ENCODE measurements around the gene CTNNA3.
A peak's percentile ranks its signal among the peaks of the same experiment; 100 is the strongest.
"Not testable (repeated sequence)": the region's sequence is repeated elsewhere in the genome, so short reads cannot be mapped to it uniquely, and the experiment has no call there.

CTNNA3 gene

GRCh38 chr10:67602268-67602950 is 93.6 kb downstream of the CTNNA3 start:
- Histone ChIP-seq H3K9ac (ENCODE audit: low read length) (no peak overlapping the region), H3K27me3 (replicated peaks; ENCODE audit: control insufficient read depth, insufficient read depth, low read length) (no peaks in the 10 kb centered on the region), H3K36me3 (ENCODE audit: control insufficient read depth, insufficient read depth, low read length, severe bottlenecking) (no peaks in the 10 kb centered on the region), H3K9me3 (ENCODE audit: control insufficient read depth, low read length) (no peaks in the 10 kb centered on the region), H3K4me3 (ENCODE audit: low read length) (no peak overlapping the region), H3K4me1 (ENCODE audit: control insufficient read depth, insufficient read depth, low read length) (no peaks in the 10 kb centered on the region)
- DNase-seq (ENCODE audit: low read depth), result peak; percentile 84

DNA sequence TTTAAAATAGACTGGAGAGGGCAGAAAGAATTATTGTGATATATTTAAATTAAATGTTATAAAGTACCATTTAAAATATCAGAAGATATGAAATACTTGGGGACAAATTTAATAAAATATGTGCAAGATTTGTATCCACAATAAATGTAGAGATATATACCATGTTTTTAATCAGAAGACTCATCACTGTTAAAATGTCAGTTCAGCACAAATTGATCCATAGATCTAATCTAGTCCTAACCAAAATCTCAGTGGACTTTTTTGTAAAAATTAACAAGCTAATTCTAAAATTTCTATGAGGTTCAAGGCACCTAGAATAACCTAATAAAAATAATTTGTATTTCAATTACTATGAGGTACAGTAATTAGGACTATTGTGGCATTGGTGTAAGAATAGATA is 96.4 kb downstream of the CTNNA3 start:
- Histone ChIP-seq H3K36me3 (ENCODE audit: control insufficient read depth, insufficient read depth, low read length, severe bottlenecking) (no peaks in the 10 kb centered on the region), H3K27me3 (replicated peaks; ENCODE audit: control insufficient read depth, insufficient read depth, low read length) (no peaks in the 10 kb centered on the region), H3K9ac (ENCODE audit: low read length) (no peak overlapping the region), H3K4me1 (ENCODE audit: control insufficient read depth, insufficient read depth, low read length) (no peaks in the 10 kb centered on the region), H3K9me3 (ENCODE audit: control insufficient read depth, low read length) (peaks cover 6% of the 10 kb centered on the region), H3K4me3 (ENCODE audit: low read length) (no peak overlapping the region)
- DNase-seq (ENCODE audit: low read depth), result no peak

GRCh38 chr10:67596641-67597040 is 99.4 kb downstream of the CTNNA3 start:
- peaks cover 12% of the 10 kb centered on the region for H3K9me3 ChIP-seq (ENCODE audit: control insufficient read depth, low read length)
- DNase-seq (ENCODE audit: low read depth), result no peak
- H3K4me3 ChIP-seq (ENCODE audit: low read length), result no peak overlapping the region
- no peaks in the 10 kb centered on the region for H3K36me3 ChIP-seq (ENCODE audit: control insufficient read depth, insufficient read depth, low read length, severe bottlenecking)
- no peaks in the 10 kb centered on the region for H3K4me1 ChIP-seq (ENCODE audit: control insufficient read depth, insufficient read depth, low read length)
- no peaks in the 10 kb centered on the region for H3K27me3 ChIP-seq (replicated peaks; ENCODE audit: control insufficient read depth, insufficient read depth, low read length)
- no peak overlapping the region for H3K9ac ChIP-seq (ENCODE audit: low read length)

GRCh38 chr10:67587771-67588170 is 108.2 kb downstream of the CTNNA3 start:
- H3K27me3 ChIP-seq (replicated peaks; ENCODE audit: control insufficient read depth, insufficient read depth, low read length), result no peaks in the 10 kb centered on the region
- H3K36me3 ChIP-seq (ENCODE audit: control insufficient read depth, insufficient read depth, low read length, severe bottlenecking), result no peaks in the 10 kb centered on the region
- no peaks in the 10 kb centered on the region for H3K4me1 ChIP-seq (ENCODE audit: control insufficient read depth, insufficient read depth, low read length)
- DNase-seq (ENCODE audit: low read depth), result no peak
- peaks cover 18% of the 10 kb centered on the region for H3K9me3 ChIP-seq (ENCODE audit: control insufficient read depth, low read length)
- H3K4me3 ChIP-seq (ENCODE audit: low read length), result no peak overlapping the region
- H3K9ac ChIP-seq (ENCODE audit: low read length), result no peak overlapping the region

DNA sequence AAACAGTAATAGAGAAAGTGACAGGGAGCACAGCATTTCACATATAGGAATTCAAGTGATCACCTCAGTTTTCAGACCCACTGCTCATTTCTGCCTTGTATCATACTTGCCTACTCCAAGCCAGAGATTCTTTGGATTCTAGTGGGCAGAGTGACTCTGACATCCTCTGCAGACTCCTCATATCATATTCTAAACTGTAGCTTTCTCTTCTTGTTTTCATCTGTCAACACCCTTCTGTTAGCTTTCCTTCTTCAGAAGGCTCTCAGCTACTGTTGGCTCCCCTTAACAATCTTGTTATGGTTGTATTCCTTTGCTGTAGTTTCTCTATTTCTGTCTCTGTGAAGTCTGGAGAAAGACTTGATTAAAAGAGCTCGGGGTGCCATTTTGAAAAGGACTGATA is 120.5 kb downstream of the CTNNA3 start:
- H3K27me3 ChIP-seq (replicated peaks; ENCODE audit: control insufficient read depth, insufficient read depth, low read length), result no peaks in the 10 kb centered on the region
- H3K9ac ChIP-seq (ENCODE audit: low read length), result no peak overlapping the region
- DNase-seq (ENCODE audit: low read depth), result no peak
- no peaks in the 10 kb centered on the region for H3K36me3 ChIP-seq (ENCODE audit: control insufficient read depth, insufficient read depth, low read length, severe bottlenecking)
- no peaks in the 10 kb centered on the region for H3K9me3 ChIP-seq (ENCODE audit: control insufficient read depth, low read length)
- H3K4me3 ChIP-seq (ENCODE audit: low read length), result no peak overlapping the region
- no peaks in the 10 kb centered on the region for H3K4me1 ChIP-seq (ENCODE audit: control insufficient read depth, insufficient read depth, low read length)

- Histone ChIP-seq H3K4me1 (ENCODE audit: control insufficient read depth, insufficient read depth, low read length) (no peaks in the 10 kb centered on the region), H3K27me3 (replicated peaks; ENCODE audit: control insufficient read depth, insufficient read depth, low read length) (no peaks in the 10 kb centered on the region), H3K4me3 (ENCODE audit: low read length) (no peak overlapping the region), H3K9ac (ENCODE audit: low read length) (no peak overlapping the region), H3K36me3 (ENCODE audit: control insufficient read depth, insufficient read depth, low read length, severe bottlenecking) (no peaks in the 10 kb centered on the region), H3K9me3 (ENCODE audit: control insufficient read depth, low read length) (no peaks in the 10 kb centered on the region)
- no peak for DNase-seq (ENCODE audit: low read depth)
Measured at GRCh38 chr10:67573484-67573883, 122.5 kb downstream of the CTNNA3 start.

GRCh38 chr10:67571503-67571902 is 124.5 kb downstream of the CTNNA3 start:
- Histone ChIP-seq H3K36me3 (ENCODE audit: control insufficient read depth, insufficient read depth, low read length, severe bottlenecking) (no peaks in the 10 kb centered on the region), H3K4me1 (ENCODE audit: control insufficient read depth, insufficient read depth, low read length) (no peaks in the 10 kb centered on the region), H3K9me3 (ENCODE audit: control insufficient read depth, low read length) (no peaks in the 10 kb centered on the region), H3K4me3 (ENCODE audit: low read length) (no peak overlapping the region), H3K27me3 (replicated peaks; ENCODE audit: control insufficient read depth, insufficient read depth, low read length) (no peaks in the 10 kb centered on the region), H3K9ac (ENCODE audit: low read length) (no peak overlapping the region)
- DNase-seq (ENCODE audit: low read depth), result no peak

- not testable (repeated sequence) for H3K27me3 ChIP-seq (replicated peaks; ENCODE audit: control insufficient read depth, insufficient read depth, low read length); H3K4me3 ChIP-seq (ENCODE audit: low read length); H3K9ac ChIP-seq (ENCODE audit: low read length); H3K9me3 ChIP-seq (ENCODE audit: control insufficient read depth, low read length); H3K36me3 ChIP-seq (ENCODE audit: control insufficient read depth, insufficient read depth, low read length, severe bottlenecking); H3K4me1 ChIP-seq (ENCODE audit: control insufficient read depth, insufficient read depth, low read length); DNase-seq (ENCODE audit: low read depth)
Measured at GRCh38 chr10:67558311-67558710, 137.7 kb downstream of the CTNNA3 start.

GRCh38 chr10:67553254-67553653 is 142.7 kb downstream of the CTNNA3 start:
- DNase-seq (ENCODE audit: low read depth), result no peak
- Histone ChIP-seq H3K36me3 (ENCODE audit: control insufficient read depth, insufficient read depth, low read length, severe bottlenecking) (no peaks in the 10 kb centered on the region), H3K4me3 (ENCODE audit: low read length) (no peak overlapping the region), H3K9me3 (ENCODE audit: control insufficient read depth, low read length) (no peaks in the 10 kb centered on the region), H3K4me1 (ENCODE audit: control insufficient read depth, insufficient read depth, low read length) (no peaks in the 10 kb centered on the region), H3K9ac (ENCODE audit: low read length) (no peak overlapping the region), H3K27me3 (replicated peaks; ENCODE audit: control insufficient read depth, insufficient read depth, low read length) (no peaks in the 10 kb centered on the region)

DNA sequence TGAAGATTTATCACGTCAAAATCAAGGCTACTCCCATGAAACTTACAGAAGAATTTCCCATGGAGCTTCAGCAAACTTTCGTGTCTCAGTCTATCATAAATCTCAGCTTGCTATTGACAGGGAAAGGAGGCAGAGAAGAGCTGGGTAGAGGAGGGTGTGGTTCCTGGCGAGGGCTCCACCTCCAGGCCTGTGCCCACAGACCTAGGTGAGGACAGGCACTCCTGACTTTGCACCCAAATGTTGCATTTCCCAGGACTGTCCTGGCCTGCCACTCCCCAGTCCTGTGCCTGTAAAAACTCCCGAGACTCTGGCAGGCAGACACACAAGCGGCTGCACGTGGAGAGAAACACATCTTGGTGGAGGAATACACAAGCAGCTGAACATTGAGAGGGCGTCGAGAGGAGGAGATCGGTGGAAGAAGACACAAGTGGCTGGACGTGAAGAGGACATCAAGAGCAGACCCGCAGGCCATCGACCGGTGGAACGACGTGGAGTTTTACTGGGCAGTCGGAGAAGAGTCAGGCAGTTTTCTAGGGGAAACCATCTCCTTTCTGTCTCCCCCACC is 145.1 kb downstream of the CTNNA3 start:
- no peak for DNase-seq (ENCODE audit: low read depth)

GRCh38 chr10:67550046-67550445 is 145.9 kb downstream of the CTNNA3 start:
- H3K4me1 ChIP-seq (ENCODE audit: control insufficient read depth, insufficient read depth, low read length), result no peaks in the 10 kb centered on the region
- H3K9me3 ChIP-seq (ENCODE audit: control insufficient read depth, low read length), result no peaks in the 10 kb centered on the region
- no peak for DNase-seq (ENCODE audit: low read depth)
- no peaks in the 10 kb centered on the region for H3K36me3 ChIP-seq (ENCODE audit: control insufficient read depth, insufficient read depth, low read length, severe bottlenecking)
- H3K27me3 ChIP-seq (replicated peaks; ENCODE audit: control insufficient read depth, insufficient read depth, low read length), result no peaks in the 10 kb centered on the region
- no peak overlapping the region for H3K9ac ChIP-seq (ENCODE audit: low read length)
- H3K4me3 ChIP-seq (ENCODE audit: low read length), result no peak overlapping the region

More for the DNA sequence above, 145.1 kb downstream of the CTNNA3 start:
- Histone ChIP-seq H3K4me3 (ENCODE audit: low read length) (no peak overlapping the region), H3K9ac (ENCODE audit: low read length) (no peak overlapping the region), H3K36me3 (ENCODE audit: control insufficient read depth, insufficient read depth, low read length, severe bottlenecking) (no peaks in the 10 kb centered on the region), H3K9me3 (ENCODE audit: control insufficient read depth, low read length) (no peaks in the 10 kb centered on the region), H3K27me3 (replicated peaks; ENCODE audit: control insufficient read depth, insufficient read depth, low read length) (no peaks in the 10 kb centered on the region), H3K4me1 (ENCODE audit: control insufficient read depth, insufficient read depth, low read length) (no peaks in the 10 kb centered on the region)

DNA sequence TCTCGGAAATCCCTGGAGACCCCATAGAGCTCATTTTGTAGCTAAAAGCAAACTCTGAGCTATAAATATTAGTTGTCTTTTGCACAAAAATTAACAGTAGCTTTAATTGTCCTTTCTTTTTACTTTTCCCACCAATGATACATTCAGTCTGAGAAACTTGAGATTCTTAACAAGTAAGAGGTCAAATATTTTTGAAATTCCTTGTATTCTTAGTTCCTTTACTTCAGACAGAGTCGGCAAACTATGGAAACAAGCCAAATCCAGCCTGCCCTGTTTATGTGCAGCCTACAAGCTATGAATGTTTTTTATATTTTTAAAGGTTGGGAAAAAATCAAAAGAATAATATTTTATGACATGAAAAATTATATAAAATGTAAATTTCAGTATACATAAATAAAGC is 146.6 kb downstream of the CTNNA3 start:
- no peaks in the 10 kb centered on the region for H3K27me3 ChIP-seq (replicated peaks; ENCODE audit: control insufficient read depth, insufficient read depth, low read length)
- no peaks in the 10 kb centered on the region for H3K4me1 ChIP-seq (ENCODE audit: control insufficient read depth, insufficient read depth, low read length)
- no peaks in the 10 kb centered on the region for H3K9me3 ChIP-seq (ENCODE audit: control insufficient read depth, low read length)
- DNase-seq (ENCODE audit: low read depth), result peak; percentile 75
- no peak overlapping the region for H3K9ac ChIP-seq (ENCODE audit: low read length)
- H3K4me3 ChIP-seq (ENCODE audit: low read length), result no peak overlapping the region
- no peaks in the 10 kb centered on the region for H3K36me3 ChIP-seq (ENCODE audit: control insufficient read depth, insufficient read depth, low read length, severe bottlenecking)
